Measurements from ENCODE around the gene CHST11. TPM values are rescaled to one million over a fixed set of nuclear protein-coding genes. Genes with fewer than 3 reads are reported as not detected.

The CHST11 gene
- total and polyA plus RNA-seq, 2 of the 4 experiments (the other 2 are of a cell fraction): 1.4 to 2.7 TPM

GRCh38 chr12:104410326-104410725, 46.4 kb upstream of the CHST11 start:
- no peak overlapping the region for H3K4ac ChIP-seq (ENCODE audit: low read depth, low read length)
- no peaks in the 10 kb centered on the region for H3K9me1 ChIP-seq (ENCODE audit: insufficient read depth, low read length)
- H4K91ac ChIP-seq (ENCODE audit: insufficient read depth, low read depth, low read length): no peak overlapping the region
- in situ Hi-C loops (cut with MboI; ENCODE audit: low sequenced_read_pairs): no loop called here
- H3K23ac ChIP-seq (ENCODE audit: low read depth, low read length): no peak overlapping the region
- no peak overlapping the region for H2AK5ac ChIP-seq (ENCODE audit: low read depth, low read length)
- no peaks in the 10 kb centered on the region for H4K20me1 ChIP-seq (ENCODE audit: insufficient read depth, low read length)
- no peak overlapping the region for H3K4me2 ChIP-seq (ENCODE audit: low read depth, low read length)
- H3K79me1 ChIP-seq (ENCODE audit: low read depth in 1 of 2, low read length in 2 of 2): no peaks in the 10 kb centered on the region
- no peak overlapping the region for H4K8ac ChIP-seq (ENCODE audit: low read depth in 2 of 2, low read length in 2 of 2)
- no peak overlapping the region for H3K4me3 ChIP-seq (ENCODE audit: insufficient read depth, low read depth, low read length)
- H3K27ac ChIP-seq (ENCODE audit: insufficient read depth, low read length): no peak overlapping the region
- no peak overlapping the region for H2BK20ac ChIP-seq (ENCODE audit: low read depth, low read length)
- H3K9me3 ChIP-seq (ENCODE audit: control insufficient read depth, insufficient read depth, low read length): peaks cover 2% of the 10 kb centered on the region
- no peak overlapping the region for H2BK5ac ChIP-seq (ENCODE audit: low read depth, low read length, poor library complexity, severe bottlenecking)
- no peak overlapping the region for H3K14ac ChIP-seq (replicated peaks; ENCODE audit: low read depth, low read length)
- ATAC-seq (ENCODE audit: low read depth) (no peak), DNase-seq (no peak)
- peaks cover 17% of the 10 kb centered on the region for H3K27me3 ChIP-seq (ENCODE audit: control insufficient read depth, insufficient read depth, low read length)
- H3K4me1 ChIP-seq (ENCODE audit: control insufficient read depth, insufficient read depth, low read length): no peaks in the 10 kb centered on the region
- CTCF ChIA-PET: no interaction called here
- no peak for TF ChIP-seq USF2 (IDR thresholded peaks at IDR 0.05; ENCODE audit: low read depth, low read length)
- TF ChIP-seq FOS (IDR thresholded peaks at IDR 0.05; ENCODE audit: low read depth, low read length): no peak
- no peak for TF ChIP-seq MXI1 (IDR thresholded peaks at IDR 0.05; ENCODE audit: borderline replicate concordance, low read depth, low read length)
- TF ChIP-seq BHLHE40 (IDR thresholded peaks at IDR 0.05; ENCODE audit: low read depth, low read length): no peak
- no peak for TF ChIP-seq CTCF (conservative IDR thresholded peaks at IDR 0.05; ENCODE audit: low read depth, low read length)
- TF ChIP-seq, protein P1, sequence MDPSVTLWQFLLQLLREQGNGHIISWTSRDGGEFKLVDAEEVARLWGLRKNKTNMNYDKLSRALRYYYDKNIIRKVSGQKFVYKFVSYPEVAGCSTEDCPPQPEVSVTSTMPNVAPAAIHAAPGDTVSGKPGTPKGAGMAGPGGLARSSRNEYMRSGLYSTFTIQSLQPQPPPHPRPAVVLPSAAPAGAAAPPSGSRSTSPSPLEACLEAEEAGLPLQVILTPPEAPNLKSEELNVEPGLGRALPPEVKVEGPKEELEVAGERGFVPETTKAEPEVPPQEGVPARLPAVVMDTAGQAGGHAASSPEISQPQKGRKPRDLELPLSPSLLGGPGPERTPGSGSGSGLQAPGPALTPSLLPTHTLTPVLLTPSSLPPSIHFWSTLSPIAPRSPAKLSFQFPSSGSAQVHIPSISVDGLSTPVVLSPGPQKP (IDR thresholded peaks at IDR 0.05; ENCODE audit: borderline replicate concordance, low read depth, low read length): no peak
- TF ChIP-seq CEBPB (IDR thresholded peaks at IDR 0.05; ENCODE audit: low read depth, low read length): no peak
- H3K36me3 ChIP-seq (ENCODE audit: control insufficient read depth, insufficient read depth, low read length): no peaks in the 10 kb centered on the region
- no TSS peak for BruUV-seq (replicated peaks)
- intact Hi-C loops (cut with micrococcal nuclease): no loop called here
- H2AFZ ChIP-seq (replicated peaks; ENCODE audit: low read length, poor library complexity): no peak overlapping the region
- H3K18ac ChIP-seq (ENCODE audit: low read depth, low read length): no peak overlapping the region
- H2AK9ac ChIP-seq (replicated peaks; ENCODE audit: low read depth, low read length, poor library complexity): no peak overlapping the region
- H4K5ac ChIP-seq (ENCODE audit: low read depth, low read length): no peak overlapping the region
- H3K56ac ChIP-seq (ENCODE audit: extremely low read depth, insufficient read depth, low read length): no peak overlapping the region
- no peak overlapping the region for H3K9ac ChIP-seq (ENCODE audit: low read depth, low read length)
- POLR2A ChIA-PET (ENCODE audit: unreplicated experiment): no interaction called here
- H2BK120ac ChIP-seq (ENCODE audit: low read depth, low read length): no peak overlapping the region
- H2BK15ac ChIP-seq (ENCODE audit: low read depth, low read length): no peak overlapping the region
- dilution Hi-C loops (cut with HindIII; ENCODE audit: low sequenced_read_pairs, unreplicated experiment): no loop called here
